ENCODE results near the gene COX5B.

GRCh38 chr2:97697252-97698235 lies 51.7 kb downstream of the COX5B start:
- TF ChIP-seq JUND (IDR thresholded peaks at IDR 0.05; ENCODE audit: borderline replicate concordance, low read depth, low read length) (peak; percentile 53; the same call in 1 of the 2 replicates), JUND (tag; IDR thresholded peaks at IDR 0.05; ENCODE audit: borderline replicate concordance, low read depth, low read length) (no peak; the same call in 2 of the 3 replicates), CHD2 (IDR thresholded peaks at IDR 0.05; ENCODE audit: low read depth, low read length) (no peak), YY1 (IDR thresholded peaks at IDR 0.05; ENCODE audit: borderline replicate concordance in 1 of 3, control insufficient read depth in 1 of 3, extremely low read depth in 1 of 3, insufficient read depth in 3 of 3, insufficient read length in 1 of 3, insufficient replicate concordance in 2 of 3, low read depth in 1 of 3, low read length in 2 of 3) (peak in 1 of 3 experiments; percentile 78), ZNF12 (CRISPR knock-in tag; IDR thresholded peaks at IDR 0.05) (no peak), MIER1 (IDR thresholded peaks at IDR 0.05; ENCODE audit: low read depth) (no peak), POLR2A (conservative IDR thresholded peaks at IDR 0.05) (no peak), PHTF2 (CRISPR knock-in tag; IDR thresholded peaks at IDR 0.05) (no peak), E2F4 (CRISPR knock-in tag; IDR thresholded peaks at IDR 0.05; ENCODE audit: low read depth) (no peak), BHLHE40 (IDR thresholded peaks at IDR 0.05; ENCODE audit: low read length) (no peak), EP300 (IDR thresholded peaks at IDR 0.05; ENCODE audit: low read length) (no peak), ZBTB26 (CRISPR knock-in tag; IDR thresholded peaks at IDR 0.05) (no peak), E2F6 (IDR thresholded peaks at IDR 0.05; ENCODE audit: borderline replicate concordance in 1 of 2, extremely low read depth in 1 of 2, insufficient read depth in 1 of 2, insufficient read length in 1 of 2, low read depth in 1 of 2, low read length in 1 of 2, poor library complexity in 1 of 2, severe bottlenecking in 1 of 2) (no peak)

Data from K562 (cell line).